Thoracic aorta (tissue), 2 donors: ENCODE measurements around the gene NCOA5. TPM values are rescaled to one million over a fixed set of nuclear protein-coding genes. Genes with fewer than 3 reads are reported as not detected.

Source experiments
- ATAC-seq: fragments of 150-250 bp; one replicate; pipeline ENCODE4 v1.8.0; 2017; ENCODE audit warnings: low read depth; ENCODE audit not compliant: insufficient number of reproducible peaks, low FRiP score
- DNase-seq: peaks from one replicate; pipeline ENCODE4 v3.0.0-alpha.2; 2020; ENCODE audit warnings: low spot score
- H3K27ac ChIP-seq, 2 donors: fragments of 200-600 bp; sonication (generic); 1 replicate in 1 of 2; 2 replicates in 1 of 2; pipeline ENCODE4 v1.5.1; 2016; ENCODE audit warnings: mild to moderate bottlenecking in 2 of 2, moderate library complexity in 2 of 2
- H3K27me3 ChIP-seq: fragments of 200-600 bp; sonication (generic); replicated peaks from 2 replicates; pipeline ENCODE4 v1.6.0; 2016; ENCODE audit warnings: mild to moderate bottlenecking; ENCODE audit not compliant: insufficient read depth
- H3K36me3 ChIP-seq: fragments of 200-600 bp; sonication (generic); one replicate; pipeline ENCODE4 v1.5.1; 2016
- H3K4me1 ChIP-seq, 2 donors: fragments of 200-600 bp; sonication (generic); 1 replicate in 1 of 2; 2 replicates in 1 of 2; pipeline versions ENCODE4 v1.5.1 to v1.6.0; 2016; ENCODE audit warnings: low read depth in 2 of 2, mild to moderate bottlenecking in 1 of 2; ENCODE audit not compliant: control insufficient read depth in 1 of 2
- H3K4me3 ChIP-seq: fragments of 200-600 bp; sonication (generic); 2 replicates; pipeline ENCODE4 v1.5.1; 2016; ENCODE audit warnings: mild to moderate bottlenecking
- H3K9me3 ChIP-seq: fragments of 200-600 bp; sonication (generic); 2 replicates; pipeline ENCODE4 v1.5.1; 2016
- CTCF ChIP-seq: fragments of 200-600 bp; sonication (generic); IDR thresholded peaks from one replicate; pipeline ENCODE4 v1.5.1; 2019; ENCODE audit warnings: antibody characterized with exemption
- total RNA-seq, 2 donors: library from RNA; depleted of rRNA; stranded (reverse); fragments of >200 nt; gene quantifications; one replicate each; pipeline versions ENCODE4 v1.1.0 to v1.2.3, GENCODE V29; 2016

The NCOA5 gene
- total RNA-seq, 2 donors from 2014 or later: 23.7 to 28.6 TPM

- Histone ChIP-seq H3K36me3 (no peaks in the 10 kb centered on the region), H3K4me1 (peaks cover 31 to 54% of the 10 kb centered on the region in 2 donors), H3K4me3 (peak overlapping the region; percentile 88), H3K9me3 (no peaks in the 10 kb centered on the region), H3K27me3 (no peaks in the 10 kb centered on the region), H3K27ac (peak overlapping the region; percentile 91 to 98)
- DNase-seq (no peak), ATAC-seq (peak; percentile 10)
- no peak for TF ChIP-seq CTCF
Measured at GRCh38 chr20:46089167-46089416, 670 bp downstream of the NCOA5 start.

- no peak for ATAC-seq
- no peaks in the 10 kb centered on the region for H3K27me3 ChIP-seq
- H3K36me3 ChIP-seq: no peaks in the 10 kb centered on the region
- H3K4me3 ChIP-seq: peak overlapping the region; percentile 88
- peaks cover 36 to 59% of the 10 kb centered on the region in 2 donors for H3K4me1 ChIP-seq
- no peaks in the 10 kb centered on the region for H3K9me3 ChIP-seq
- no peak for DNase-seq
- no peak for TF ChIP-seq CTCF
- H3K27ac ChIP-seq: peak overlapping the region; percentile 91 to 98
Measured at GRCh38 chr20:46088409-46089166, 1.2 kb downstream of the NCOA5 start.

- no peak overlapping the region for H3K27ac ChIP-seq
- H3K9me3 ChIP-seq: no peaks in the 10 kb centered on the region
- no peaks in the 10 kb centered on the region for H3K27me3 ChIP-seq
- H3K36me3 ChIP-seq: no peaks in the 10 kb centered on the region
- no peak for TF ChIP-seq CTCF
- peaks cover 51 to 73% of the 10 kb centered on the region in 2 donors for H3K4me1 ChIP-seq
- ATAC-seq (no peak), DNase-seq (no peak)
- no peak overlapping the region for H3K4me3 ChIP-seq
Measured at GRCh38 chr20:46087161-46087560, 2.6 kb downstream of the NCOA5 start.

GRCh38 chr20:46085179-46085851 is 4.4 kb downstream of the NCOA5 start:
- Histone ChIP-seq H3K36me3 (no peaks in the 10 kb centered on the region), H3K4me3 (no peak overlapping the region), H3K4me1 (peaks cover 69 to 86% of the 10 kb centered on the region in 2 donors), H3K9me3 (no peaks in the 10 kb centered on the region), H3K27ac (no peak overlapping the region), H3K27me3 (no peaks in the 10 kb centered on the region)
- TF ChIP-seq CTCF: no peak
- ATAC-seq (no peak), DNase-seq (no peak)

- Histone ChIP-seq H3K9me3 (no peaks in the 10 kb centered on the region), H3K4me3 (no peak overlapping the region), H3K27me3 (no peaks in the 10 kb centered on the region), H3K36me3 (no peaks in the 10 kb centered on the region), H3K4me1 (peaks cover 72 to 88% of the 10 kb centered on the region in 2 donors), H3K27ac (no peak overlapping the region)
- TF ChIP-seq CTCF: no peak
- ATAC-seq: no peak
- no peak for DNase-seq
Measured at GRCh38 chr20:46084805-46085178, 5.0 kb downstream of the NCOA5 start.
